Immature natural killer cell (primary cell): Measurements from ENCODE around the gene SLC35B4. TPM values are rescaled to one million over a fixed set of nuclear protein-coding genes. Genes with fewer than 3 reads are reported as not detected.

Experiments
- DNase-seq, 3 donors: peaks; one replicate each; pipeline ENCODE4 v3.0.0; 2022; ENCODE audit warnings: mixed read lengths in 1 of 3
- H3K27ac Mint-ChIP-seq, 6 donors: one replicate each; pipeline ENCODE4 v1.8.0; 2020; ENCODE audit warnings: mixed read lengths in 6 of 6, mild to moderate bottlenecking in 5 of 6, inconsistent platforms in 4 of 6, moderate library complexity in 3 of 6
- H3K27me3 Mint-ChIP-seq, 3 donors: one replicate each; pipeline ENCODE4 v1.8.0; 2020 to 2021; ENCODE audit warnings: low read depth in 3 of 3, mild to moderate bottlenecking in 3 of 3, mixed read lengths in 3 of 3, moderate library complexity in 3 of 3, inconsistent platforms in 1 of 3
- H3K36me3 Mint-ChIP-seq, 3 donors: one replicate each; pipeline ENCODE4 v1.8.0; 2020; ENCODE audit warnings: mixed read lengths in 3 of 3, inconsistent platforms in 2 of 3, mild to moderate bottlenecking in 2 of 3
- H3K4me1 Mint-ChIP-seq, 2 donors: one replicate each; pipeline ENCODE4 v1.8.0; 2020; ENCODE audit warnings: inconsistent platforms in 2 of 2, mild to moderate bottlenecking in 2 of 2, mixed read lengths in 2 of 2, moderate library complexity in 1 of 2
- H3K4me3 Mint-ChIP-seq, 5 donors: one replicate each; pipeline ENCODE4 v1.8.0; 2020; ENCODE audit warnings: mild to moderate bottlenecking in 5 of 5, mixed read lengths in 5 of 5, inconsistent platforms in 3 of 5, moderate library complexity in 3 of 5
- H3K9me3 Mint-ChIP-seq, 6 donors: one replicate each; pipeline ENCODE4 v1.8.0; 2020; ENCODE audit warnings: mild to moderate bottlenecking in 6 of 6, mixed read lengths in 6 of 6, inconsistent platforms in 4 of 6, moderate library complexity in 3 of 6
- polyA plus RNA-seq, 3 donors: library from polyadenylated mRNA; unstranded; fragments of 300-500 nt; fragmentation: Illumina TruSeq; gene quantifications; one replicate each; pipeline ENCODE4 v1.2.3, GENCODE V29; 2021

SLC35B4 gene
- polyA plus RNA-seq, 3 donors from 2014 or later, result 18.2 to 35.5 (median 23.5) TPM

GRCh38 chr7:134324107-134324506, 7.4 kb upstream of the SLC35B4 start:
- Mint-ChIP-seq H3K27me3 (peaks cover under 1 to 9% (median 9%) of the 10 kb centered on the region in 3 donors), H3K4me1 (no peaks in the 10 kb centered on the region), H3K9me3 (peaks cover 0 to 3% (median 0%) of the 10 kb centered on the region in 6 donors), H3K27ac (no peak overlapping the region), H3K36me3 (peaks cover 0 to 7% (median 0%) of the 10 kb centered on the region in 3 donors), H3K4me3 (no peak overlapping the region)
- DNase-seq, result no peak

GRCh38 chr7:134320201-134320600, 3.5 kb upstream of the SLC35B4 start:
- DNase-seq, result no peak
- Mint-ChIP-seq H3K27me3 (peaks cover 0 to 6% (median 4%) of the 10 kb centered on the region in 3 donors), H3K9me3 (peaks cover 0 to 2% (median 0%) of the 10 kb centered on the region in 6 donors), H3K4me3 (no peak overlapping the region), H3K36me3 (peaks cover 0 to 7% (median 0%) of the 10 kb centered on the region in 3 donors), H3K4me1 (peaks cover 18 to 22% of the 10 kb centered on the region in 2 donors), H3K27ac (no peak overlapping the region)

- Mint-ChIP-seq H3K27ac (no peak overlapping the region), H3K4me3 (no peak overlapping the region), H3K27me3 (peaks cover 0 to 6% (median 3%) of the 10 kb centered on the region in 3 donors), H3K9me3 (peaks cover 0 to 2% (median 0%) of the 10 kb centered on the region in 6 donors), H3K4me1 (peaks cover 18 to 22% of the 10 kb centered on the region in 2 donors), H3K36me3 (peaks cover 0 to 5% (median 0%) of the 10 kb centered on the region in 3 donors)
- DNase-seq, result no peak
Measured at GRCh38 chr7:134318443-134318842, 1.7 kb upstream of the SLC35B4 start.

GRCh38 chr7:134317434-134317833, 704 bp upstream of the SLC35B4 start:
- peaks cover 0 to 3% (median 0%) of the 10 kb centered on the region in 3 donors for H3K36me3 Mint-ChIP-seq
- peak overlapping the region in 5 of 6 donors; percentile 4 to 90 (median 67) for H3K27ac Mint-ChIP-seq
- no peak for DNase-seq
- H3K4me1 Mint-ChIP-seq, result peaks cover 18 to 22% of the 10 kb centered on the region in 2 donors
- no peaks in the 10 kb centered on the region for H3K9me3 Mint-ChIP-seq
- peak overlapping the region; percentile 92 to 95 (median 93) for H3K4me3 Mint-ChIP-seq
- peaks cover 0 to 4% (median 0%) of the 10 kb centered on the region in 3 donors for H3K27me3 Mint-ChIP-seq

- peak overlapping the region in 2 of 6 donors; percentile 51 to 68 for H3K27ac Mint-ChIP-seq
- peak in 1 of 3 donors; percentile 14 for DNase-seq
- H3K4me3 Mint-ChIP-seq, result peak overlapping the region; percentile 76 to 95 (median 84)
- H3K9me3 Mint-ChIP-seq, result no peaks in the 10 kb centered on the region
- peaks cover 18 to 22% of the 10 kb centered on the region in 2 donors for H3K4me1 Mint-ChIP-seq
- peaks cover 0 to 4% (median 0%) of the 10 kb centered on the region in 3 donors for H3K27me3 Mint-ChIP-seq
- H3K36me3 Mint-ChIP-seq, result no peaks in the 10 kb centered on the region
Measured at GRCh38 chr7:134315679-134316538, 821 bp downstream of the SLC35B4 start.

- no peak for DNase-seq
- Mint-ChIP-seq H3K27me3 (no peaks in the 10 kb centered on the region), H3K4me1 (peaks cover 18 to 22% of the 10 kb centered on the region in 2 donors), H3K4me3 (no peak overlapping the region), H3K27ac (no peak overlapping the region), H3K9me3 (no peaks in the 10 kb centered on the region), H3K36me3 (peaks cover 0 to 4% (median 3%) of the 10 kb centered on the region in 3 donors)
Measured at GRCh38 chr7:134313543-134313942, 3.2 kb downstream of the SLC35B4 start.

- no peak for DNase-seq
- Mint-ChIP-seq H3K27ac (no peak overlapping the region), H3K27me3 (no peaks in the 10 kb centered on the region), H3K9me3 (no peaks in the 10 kb centered on the region), H3K4me1 (peaks cover 18 to 21% of the 10 kb centered on the region in 2 donors), H3K36me3 (peaks cover 0 to 9% (median 4%) of the 10 kb centered on the region in 3 donors), H3K4me3 (no peak overlapping the region)
Measured at GRCh38 chr7:134312717-134313116, 4.0 kb downstream of the SLC35B4 start.

GRCh38 chr7:134311807-134312206, 4.9 kb downstream of the SLC35B4 start:
- H3K9me3 Mint-ChIP-seq, result no peaks in the 10 kb centered on the region
- H3K4me3 Mint-ChIP-seq, result no peak overlapping the region
- H3K4me1 Mint-ChIP-seq, result peaks cover 9 to 12% of the 10 kb centered on the region in 2 donors
- H3K27ac Mint-ChIP-seq, result no peak overlapping the region
- DNase-seq, result no peak
- H3K36me3 Mint-ChIP-seq, result peaks cover 0 to 9% (median 4%) of the 10 kb centered on the region in 3 donors
- H3K27me3 Mint-ChIP-seq, result no peaks in the 10 kb centered on the region

- Mint-ChIP-seq H3K27me3 (no peaks in the 10 kb centered on the region), H3K4me3 (no peak overlapping the region), H3K36me3 (peaks cover 12 to 20% (median 12%) of the 10 kb centered on the region in 3 donors), H3K9me3 (no peaks in the 10 kb centered on the region), H3K4me1 (no peaks in the 10 kb centered on the region), H3K27ac (no peak overlapping the region)
- DNase-seq, result no peak
Measured at GRCh38 chr7:134308548-134308947, 8.2 kb downstream of the SLC35B4 start.

- H3K36me3 Mint-ChIP-seq, result peaks cover 14 to 27% (median 15%) of the 10 kb centered on the region in 3 donors
- no peaks in the 10 kb centered on the region for H3K27me3 Mint-ChIP-seq
- no peak overlapping the region for H3K4me3 Mint-ChIP-seq
- no peak overlapping the region for H3K27ac Mint-ChIP-seq
- no peaks in the 10 kb centered on the region for H3K4me1 Mint-ChIP-seq
- H3K9me3 Mint-ChIP-seq, result no peaks in the 10 kb centered on the region
- no peak for DNase-seq
Measured at GRCh38 chr7:134307320-134307719, 9.4 kb downstream of the SLC35B4 start.

GRCh38 chr7:134302120-134302519, 14.6 kb downstream of the SLC35B4 start:
- Mint-ChIP-seq H3K27ac (no peak overlapping the region), H3K36me3 (peaks cover 35 to 55% (median 38%) of the 10 kb centered on the region in 3 donors), H3K4me1 (no peaks in the 10 kb centered on the region), H3K27me3 (no peaks in the 10 kb centered on the region), H3K9me3 (no peaks in the 10 kb centered on the region), H3K4me3 (no peak overlapping the region)
- DNase-seq, result no peak

GRCh38 chr7:134301592-134301991, 15.1 kb downstream of the SLC35B4 start:
- Mint-ChIP-seq H3K27ac (no peak overlapping the region), H3K36me3 (peaks cover 35 to 54% (median 38%) of the 10 kb centered on the region in 3 donors), H3K27me3 (no peaks in the 10 kb centered on the region), H3K4me1 (no peaks in the 10 kb centered on the region), H3K4me3 (no peak overlapping the region), H3K9me3 (no peaks in the 10 kb centered on the region)
- DNase-seq, result no peak

GRCh38 chr7:134300988-134301387, 15.7 kb downstream of the SLC35B4 start:
- Mint-ChIP-seq H3K36me3 (peaks cover 38 to 55% (median 39%) of the 10 kb centered on the region in 3 donors), H3K9me3 (no peaks in the 10 kb centered on the region), H3K4me3 (no peak overlapping the region), H3K27me3 (no peaks in the 10 kb centered on the region), H3K4me1 (no peaks in the 10 kb centered on the region), H3K27ac (no peak overlapping the region)
- DNase-seq, result no peak

- peaks cover 0 to 2% (median 0%) of the 10 kb centered on the region in 3 donors for H3K27me3 Mint-ChIP-seq
- peaks cover 46 to 58% (median 49%) of the 10 kb centered on the region in 3 donors for H3K36me3 Mint-ChIP-seq
- H3K4me1 Mint-ChIP-seq, result no peaks in the 10 kb centered on the region
- no peaks in the 10 kb centered on the region for H3K9me3 Mint-ChIP-seq
- DNase-seq, result no peak
- H3K27ac Mint-ChIP-seq, result no peak overlapping the region
- H3K4me3 Mint-ChIP-seq, result no peak overlapping the region
Measured at GRCh38 chr7:134298902-134299683, 17.6 kb downstream of the SLC35B4 start.
